Esophagus mucosa (tissue), 1 donor: Measurements from ENCODE around the gene GPN1. TPM values are rescaled to one million over a fixed set of nuclear protein-coding genes. Genes with fewer than 3 reads are reported as not detected.
"Not testable (repeated sequence)": the region's sequence is repeated elsewhere in the genome, so short reads cannot be mapped to it uniquely, and the experiment has no call there.

Source experiments
- ATAC-seq: fragments of 200-7000 bp; cut with Tn5 transposase; one replicate; pipeline ENCODE4 v1.9.1; 2020
- total RNA-seq: library from RNA; stranded (reverse); gene quantifications from one replicate; pipeline ENCODE4 v1.2.4, GENCODE V29; 2023
- donor health status: DM: yes; HTN: yes; CAD: no.

GPN1 gene
- total RNA-seq, 1 donor from 2014 or later, result 26.5 TPM

- peak; percentile 89 for ATAC-seq
Observed at GRCh38 chr2:27627963-27628766, 685 bp upstream of the GPN1 start.

GRCh38 chr2:27630257-27630656 is 1.4 kb downstream of the GPN1 start:
- not testable (repeated sequence) for ATAC-seq

- ATAC-seq, result no peak
Observed at GRCh38 chr2:27634291-27634690, 5.4 kb downstream of the GPN1 start.

- ATAC-seq, result no peak
Observed at GRCh38 chr2:27636766-27637165, 7.9 kb downstream of the GPN1 start.

- ATAC-seq, result peak; percentile 62
Observed at GRCh38 chr2:27638037-27638637, 9.3 kb downstream of the GPN1 start.

- ATAC-seq, result no peak
Observed at GRCh38 chr2:27638709-27639108, 9.9 kb downstream of the GPN1 start.

- ATAC-seq, result no peak
Observed at GRCh38 chr2:27640722-27641245, 11.9 kb downstream of the GPN1 start.

GRCh38 chr2:27645197-27645596 is 16.3 kb downstream of the GPN1 start:
- ATAC-seq, result no peak

GRCh38 chr2:27647289-27647688 is 18.4 kb downstream of the GPN1 start:
- ATAC-seq, result no peak

GRCh38 chr2:27647737-27648136 is 18.9 kb downstream of the GPN1 start:
- no peak for ATAC-seq

- ATAC-seq, result no peak
Observed at GRCh38 chr2:27651056-27651455, 22.2 kb downstream of the GPN1 start.

GRCh38 chr2:27652341-27652740 is 23.5 kb downstream of the GPN1 start:
- ATAC-seq, result no peak

GRCh38 chr2:27652790-27653189 is 23.9 kb downstream of the GPN1 start:
- ATAC-seq, result no peak

GRCh38 chr2:27653397-27653796 is 24.5 kb downstream of the GPN1 start:
- ATAC-seq, result no peak

GRCh38 chr2:27655155-27655951 is 26.5 kb downstream of the GPN1 start:
- ATAC-seq, result peak; percentile 63

- ATAC-seq, result no peak
Observed at GRCh38 chr2:27661371-27661770, 32.5 kb downstream of the GPN1 start.

- peak; percentile 78 for ATAC-seq
Observed at GRCh38 chr2:27663285-27664153, 34.7 kb downstream of the GPN1 start, which contains the start of the genes SLC4A1AP and SUPT7L. SLC4A1AP (plus strand) TSS chr2:27663889; CDS start chr2:27663915, 26 bp downstream. SUPT7L (minus strand) TSS chr2:27663614; CDS start chr2:27662192, 1,422 bp downstream.

- peak; percentile 39 for ATAC-seq
Observed at GRCh38 chr2:27664154-27664574, 35.3 kb downstream of the GPN1 start.

GRCh38 chr2:27664622-27665363 is 35.9 kb downstream of the GPN1 start:
- ATAC-seq, result no peak

- ATAC-seq, result no peak
Observed at GRCh38 chr2:27667446-27667845, 38.6 kb downstream of the GPN1 start.

- no peak for ATAC-seq
Observed at GRCh38 chr2:27671235-27671634, 42.4 kb downstream of the GPN1 start.
